ENCODE data around the gene MRPL58.

DNA sequence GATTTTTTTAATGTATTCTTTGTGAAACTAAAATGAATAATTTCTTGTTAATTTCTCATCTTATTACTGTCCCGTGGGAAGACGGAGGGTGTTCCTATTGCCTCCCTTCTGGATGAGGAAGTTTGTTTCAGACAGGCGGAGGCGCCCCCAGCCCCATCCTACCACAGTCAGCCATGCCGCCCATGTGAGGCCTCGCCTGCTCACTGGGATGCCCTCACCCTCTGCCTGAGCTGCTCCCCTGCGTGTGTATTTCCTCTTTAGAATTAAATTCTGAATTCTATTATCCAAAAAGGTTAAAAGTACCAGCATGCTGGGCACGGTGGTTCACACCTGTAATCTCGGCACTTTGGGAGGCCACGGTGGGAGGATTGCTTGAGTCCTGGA, 48.6 kb downstream of the MRPL58 start:
- TF ChIP-seq, protein P1, sequence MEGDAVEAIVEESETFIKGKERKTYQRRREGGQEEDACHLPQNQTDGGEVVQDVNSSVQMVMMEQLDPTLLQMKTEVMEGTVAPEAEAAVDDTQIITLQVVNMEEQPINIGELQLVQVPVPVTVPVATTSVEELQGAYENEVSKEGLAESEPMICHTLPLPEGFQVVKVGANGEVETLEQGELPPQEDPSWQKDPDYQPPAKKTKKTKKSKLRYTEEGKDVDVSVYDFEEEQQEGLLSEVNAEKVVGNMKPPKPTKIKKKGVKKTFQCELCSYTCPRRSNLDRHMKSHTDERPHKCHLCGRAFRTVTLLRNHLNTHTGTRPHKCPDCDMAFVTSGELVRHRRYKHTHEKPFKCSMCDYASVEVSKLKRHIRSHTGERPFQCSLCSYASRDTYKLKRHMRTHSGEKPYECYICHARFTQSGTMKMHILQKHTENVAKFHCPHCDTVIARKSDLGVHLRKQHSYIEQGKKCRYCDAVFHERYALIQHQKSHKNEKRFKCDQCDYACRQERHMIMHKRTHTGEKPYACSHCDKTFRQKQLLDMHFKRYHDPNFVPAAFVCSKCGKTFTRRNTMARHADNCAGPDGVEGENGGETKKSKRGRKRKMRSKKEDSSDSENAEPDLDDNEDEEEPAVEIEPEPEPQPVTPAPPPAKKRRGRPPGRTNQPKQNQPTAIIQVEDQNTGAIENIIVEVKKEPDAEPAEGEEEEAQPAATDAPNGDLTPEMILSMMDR (IDR thresholded peaks at IDR 0.05): no peak
- TF ChIP-seq POLR2A (IDR thresholded peaks at IDR 0.05): no peak
